Hypothalamus (tissue), 51 donors: Measurements from ENCODE around the gene CDC42SE1.

Source experiments
- DNase-seq, 51 donors: peaks; one replicate each; lab custom pipeline; 2025; lab: John Stamatoyannopoulos, UW

CDC42SE1 gene

DNA sequence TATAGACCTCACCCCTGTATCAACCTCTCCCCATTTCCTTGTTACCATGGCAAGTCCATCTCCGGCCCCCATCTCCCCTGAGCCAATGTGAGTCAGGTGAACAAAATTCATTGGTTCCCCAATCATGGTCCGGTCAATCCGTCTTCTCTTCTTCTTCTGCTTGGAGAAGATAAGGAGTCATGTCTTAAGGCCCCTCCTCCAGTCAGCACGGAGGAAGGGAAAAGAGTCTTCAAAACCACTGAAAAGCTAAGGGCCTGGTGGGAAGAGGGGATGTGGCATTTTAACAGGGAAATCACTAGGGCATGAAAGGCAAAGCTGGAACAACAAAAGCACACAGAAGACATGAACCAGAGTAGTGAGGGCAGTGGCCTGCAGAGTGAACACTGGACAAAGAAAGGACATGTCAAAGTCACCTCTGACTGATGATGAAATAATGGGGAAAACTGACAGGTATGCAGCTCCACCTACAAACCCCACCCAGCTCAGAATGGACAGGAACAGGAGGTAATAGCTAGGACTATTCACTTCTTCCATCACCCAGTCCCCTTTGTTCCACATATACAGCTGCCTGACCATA, 4.4 kb downstream of the CDC42SE1 start:
- no peak for DNase-seq

DNA sequence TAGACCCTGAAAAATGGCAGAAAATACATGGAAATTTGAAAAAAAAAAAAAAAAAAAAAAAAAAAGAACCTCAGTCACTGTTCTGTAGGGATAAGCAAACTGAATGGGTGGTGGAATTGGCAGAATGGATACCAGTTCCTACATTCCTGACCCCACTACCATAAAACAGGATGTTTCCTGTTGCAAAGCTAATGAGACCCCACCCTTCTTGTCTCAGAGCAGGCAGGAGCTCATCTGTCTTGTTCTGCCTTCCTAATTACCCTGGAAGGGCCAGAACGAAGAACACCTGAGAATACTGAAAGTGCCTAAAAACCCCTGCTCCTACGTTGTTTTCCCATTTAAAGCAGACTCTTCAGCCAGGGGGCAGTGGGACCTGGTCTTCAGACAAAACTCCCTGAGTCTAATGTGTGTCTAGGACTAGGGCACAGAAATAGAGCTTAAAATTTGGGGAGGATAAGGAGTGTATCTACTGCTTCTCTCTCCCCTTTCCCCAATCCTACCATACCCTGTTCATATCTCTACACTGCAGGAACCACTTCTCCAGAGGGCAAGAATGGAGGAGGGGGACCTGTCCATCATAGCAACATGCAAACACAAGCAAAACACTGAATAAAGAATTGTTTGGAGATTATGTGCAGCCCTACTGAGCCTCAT, 7.9 kb downstream of the CDC42SE1 start:
- DNase-seq: no peak

DNA sequence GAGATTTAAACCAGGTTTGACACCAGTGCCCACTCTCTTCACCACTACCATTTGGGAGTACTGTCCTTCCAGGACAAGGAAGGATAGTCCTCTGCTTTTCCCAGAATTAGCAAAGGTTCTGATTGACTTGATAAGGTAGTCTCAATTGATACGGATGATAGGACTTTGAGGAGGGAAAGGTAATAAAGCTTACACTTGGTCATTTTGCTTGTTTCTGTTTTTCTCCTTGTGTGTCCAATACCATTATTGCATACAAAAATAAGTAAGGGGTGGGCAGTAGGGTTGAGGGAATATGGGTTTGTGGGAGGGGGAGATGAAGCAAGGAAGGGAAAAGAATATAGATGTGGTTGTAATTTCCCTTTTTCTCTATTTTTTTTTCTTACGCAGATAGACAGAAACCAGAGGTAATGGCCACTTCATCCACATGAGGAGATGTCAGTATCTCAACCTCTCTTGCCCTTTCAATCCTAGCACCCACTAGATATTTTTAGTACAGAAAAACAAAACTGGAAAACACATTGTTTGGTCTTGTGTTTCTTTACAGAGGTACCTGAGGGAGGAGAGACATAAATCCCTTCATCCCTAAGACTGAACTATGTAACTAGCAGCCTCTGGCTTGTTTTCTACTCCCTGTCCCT, 9.3 kb downstream of the CDC42SE1 start:
- no peak for DNase-seq

DNA sequence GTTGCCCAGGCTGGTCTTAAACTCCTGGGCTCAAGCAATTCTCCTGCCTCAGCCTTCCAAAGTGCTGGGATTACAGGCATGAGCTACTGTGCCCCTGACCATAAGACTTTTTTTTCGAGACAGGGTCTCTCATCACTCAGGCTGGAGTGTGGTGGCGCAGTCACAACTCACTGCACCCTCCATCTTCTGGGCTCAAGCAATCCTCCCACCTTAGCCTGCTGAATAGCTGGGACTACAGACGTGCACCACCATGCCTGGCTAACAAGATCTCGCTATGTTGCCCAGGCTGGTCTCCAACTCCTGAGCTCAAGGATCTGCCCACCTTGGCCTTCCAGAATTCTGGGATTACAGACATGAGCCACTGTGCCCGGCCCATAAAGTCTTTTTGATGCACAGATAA, 10.0 kb downstream of the CDC42SE1 start:
- no peak for DNase-seq

DNA sequence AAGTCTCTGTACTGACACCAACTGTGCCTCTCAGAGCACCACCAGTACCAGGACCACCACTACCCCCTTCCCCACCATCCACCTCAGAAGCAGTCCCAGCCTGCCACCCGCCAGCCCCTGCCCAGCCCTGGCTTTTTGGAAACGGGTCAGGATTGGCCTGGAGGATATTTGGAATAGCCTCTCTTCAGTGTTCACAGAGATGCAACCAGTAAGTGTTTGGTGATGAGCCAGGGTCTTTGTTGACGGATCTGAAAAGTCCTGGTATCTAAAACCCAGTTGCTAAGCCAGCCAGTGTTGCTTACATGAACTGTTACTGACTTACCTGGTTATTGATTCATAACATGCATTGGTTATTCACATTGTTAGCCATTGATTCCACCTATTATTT, 10.8 kb downstream of the CDC42SE1 start:
- DNase-seq: no peak

DNA sequence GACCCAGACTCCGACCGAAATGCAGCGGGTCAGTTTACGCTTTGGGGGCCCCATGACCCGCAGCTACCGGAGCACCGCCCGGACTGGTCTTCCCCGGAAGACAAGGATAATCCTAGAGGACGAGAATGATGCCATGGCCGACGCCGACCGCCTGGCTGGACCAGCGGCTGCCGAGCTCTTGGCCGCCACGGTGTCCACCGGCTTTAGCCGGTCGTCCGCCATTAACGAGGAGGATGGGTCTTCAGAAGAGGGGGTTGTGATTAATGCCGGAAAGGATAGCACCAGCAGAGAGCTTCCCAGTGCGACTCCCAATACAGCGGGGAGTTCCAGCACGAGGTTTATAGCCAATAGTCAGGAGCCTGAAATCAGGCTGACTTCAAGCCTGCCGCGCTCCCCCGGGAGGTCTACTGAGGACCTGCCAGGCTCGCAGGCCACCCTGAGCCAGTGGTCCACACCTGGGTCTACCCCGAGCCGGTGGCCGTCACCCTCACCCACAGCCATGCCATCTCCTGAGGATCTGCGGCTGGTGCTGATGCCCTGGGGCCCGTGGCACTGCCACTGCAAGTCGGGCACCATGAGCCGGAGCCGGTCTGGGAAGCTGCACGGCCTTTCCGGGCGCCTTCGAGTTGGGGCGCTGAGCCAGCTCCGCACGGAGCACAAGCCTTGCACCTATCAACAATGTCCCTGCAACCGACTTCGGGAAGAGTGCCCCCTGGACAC, 11.3 kb downstream of the CDC42SE1 start:
- peak in 50 of 51 donors; percentile 23 to 81 (median 59) for DNase-seq

DNA sequence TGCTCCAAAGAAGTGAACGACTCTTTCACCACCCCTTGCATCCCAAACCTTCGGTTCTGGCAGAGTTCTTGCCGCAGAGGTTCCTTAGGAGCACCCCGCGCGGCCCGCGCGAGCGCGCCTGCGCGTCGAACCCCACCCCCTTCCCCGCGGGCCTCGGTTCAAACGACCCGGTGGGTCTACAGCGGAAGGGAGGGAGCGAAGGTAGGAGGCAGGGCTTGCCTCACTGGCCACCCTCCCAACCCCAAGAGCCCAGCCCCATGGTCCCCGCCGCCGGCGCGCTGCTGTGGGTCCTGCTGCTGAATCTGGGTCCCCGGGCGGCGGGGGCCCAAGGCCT, 11.9 kb downstream of the CDC42SE1 start, which contains the start of gene C1orf56:
Gene C1orf56, plus strand, starts transcription at position 161 of the 334 bp plus-strand sequence. Its CDS starts 97 bp downstream, at position 258.
- peak in 50 of 51 donors; percentile 13 to 84 (median 66) for DNase-seq

DNA sequence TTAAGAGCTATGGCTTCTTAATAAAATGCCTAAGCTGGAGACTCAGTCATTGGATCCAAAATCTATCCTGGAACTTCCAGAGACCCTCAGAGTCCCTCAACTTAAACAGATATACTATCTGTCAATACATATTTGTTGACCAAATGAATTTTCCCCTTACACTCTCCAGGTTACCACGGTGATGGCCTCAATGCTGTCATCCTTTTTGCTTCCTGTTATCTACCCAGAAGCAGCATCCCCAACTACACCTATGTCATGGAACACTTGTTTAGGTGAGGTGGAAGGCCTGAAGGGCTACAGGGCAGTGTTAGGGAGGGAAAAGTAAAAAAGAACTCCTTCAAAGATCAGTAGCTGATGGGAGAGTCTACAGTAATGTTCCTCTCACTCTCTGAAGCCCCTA, 16.3 kb downstream of the CDC42SE1 start:
- DNase-seq: no peak

DNA sequence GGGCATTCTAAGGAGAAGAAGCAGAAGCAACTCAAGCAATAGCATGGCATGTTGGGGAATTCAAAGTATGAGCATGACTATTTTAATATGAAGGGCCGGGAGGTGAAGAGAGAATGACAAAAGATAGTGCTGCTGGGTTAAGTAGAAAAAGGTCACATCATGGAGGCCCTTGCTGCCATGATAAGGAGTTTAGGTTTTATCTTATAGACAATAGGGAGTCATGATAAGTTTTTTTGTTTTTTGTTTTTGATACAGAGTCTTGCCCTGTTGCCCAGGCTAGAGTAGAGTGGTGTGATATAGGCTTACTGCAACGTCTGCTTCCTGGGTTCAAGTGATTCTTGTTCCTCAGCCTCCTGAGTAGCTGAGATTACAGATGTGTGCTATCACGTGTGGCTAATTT, 19.9 kb downstream of the CDC42SE1 start:
- no peak for DNase-seq

DNA sequence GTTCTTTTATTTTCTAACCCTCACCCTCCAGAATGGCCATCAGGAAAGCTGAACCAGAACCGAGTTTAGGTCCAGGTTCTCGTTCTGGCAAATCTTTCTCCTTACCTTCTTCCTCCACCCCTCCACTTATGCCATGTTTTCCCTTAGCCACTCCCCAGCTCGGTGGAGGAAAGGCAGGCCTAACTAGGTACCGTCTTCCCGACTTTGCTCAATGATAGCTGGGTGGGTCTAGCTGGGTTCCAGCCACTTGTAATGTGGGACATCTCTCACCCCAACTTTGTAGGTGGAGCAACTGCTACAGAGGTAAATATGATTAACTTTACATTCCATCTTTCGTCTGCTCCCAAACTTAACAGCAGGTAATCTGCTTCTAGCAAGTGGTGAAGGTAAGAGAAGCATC, 22.4 kb downstream of the CDC42SE1 start:
- DNase-seq: no peak

DNA sequence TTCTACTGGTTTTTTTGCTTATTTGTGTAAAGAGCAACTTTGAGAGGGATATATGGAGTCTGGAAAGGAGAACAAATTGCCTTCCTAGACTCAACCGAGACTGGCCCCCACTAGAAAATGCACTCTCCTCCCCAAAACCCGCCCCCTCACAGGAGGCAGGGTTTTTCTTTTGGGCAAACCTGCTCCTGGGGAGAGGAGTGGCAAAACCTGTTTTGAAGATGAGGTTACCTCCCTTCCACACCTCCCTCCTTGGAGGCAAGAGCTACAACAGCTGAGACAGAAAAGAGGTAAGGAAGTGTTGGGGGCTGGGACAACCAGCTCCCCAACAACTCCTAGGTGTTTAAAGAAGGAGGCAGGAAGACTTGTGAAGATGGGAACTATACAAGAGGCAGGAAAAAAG, 23.1 kb downstream of the CDC42SE1 start, which contains the start of gene BNIPL:
Gene BNIPL, plus strand, starts transcription at position 231 of the 400 bp plus-strand sequence. Its CDS starts 140 bp downstream, at position 371.
- DNase-seq: no peak

DNA sequence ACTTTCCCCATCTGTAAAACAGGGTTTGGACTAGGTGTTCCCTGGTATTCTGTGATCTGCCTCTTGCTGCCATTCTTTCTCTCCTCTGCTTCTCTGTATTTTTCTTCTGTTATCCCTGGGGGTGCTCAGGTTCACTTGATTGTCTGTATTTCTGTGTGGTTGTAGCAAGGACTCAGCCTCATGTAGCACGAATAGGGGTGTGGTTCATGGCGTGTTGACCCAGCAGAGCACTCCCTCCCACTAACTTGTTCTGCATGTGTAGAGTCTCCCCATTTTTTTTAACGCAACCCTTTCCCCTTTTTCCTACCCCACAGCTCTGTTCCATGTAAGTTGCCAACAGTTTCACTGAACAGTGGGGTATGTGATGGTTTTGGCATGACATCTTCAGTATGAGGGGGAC, 24.3 kb downstream of the CDC42SE1 start:
- no peak for DNase-seq

DNA sequence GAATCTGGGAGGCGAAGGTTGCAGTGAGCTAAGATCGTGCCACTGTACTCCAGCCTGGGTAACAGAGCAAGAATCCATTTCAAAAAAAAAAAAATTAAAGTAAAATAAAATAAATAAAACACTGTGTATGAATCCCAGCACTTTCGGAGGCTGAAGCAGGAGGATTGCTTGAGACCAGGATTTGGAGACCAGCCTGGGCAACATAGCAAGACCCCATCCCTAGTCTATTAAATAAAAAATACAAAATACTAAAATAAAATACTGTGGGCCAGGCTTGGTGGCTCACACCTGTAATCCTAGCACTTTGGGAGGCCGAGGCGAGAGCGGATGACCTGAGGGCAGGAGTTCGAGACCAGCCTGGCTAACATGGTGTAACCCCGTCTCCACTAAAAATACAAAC, 27.3 kb downstream of the CDC42SE1 start:
- no peak for DNase-seq

DNA sequence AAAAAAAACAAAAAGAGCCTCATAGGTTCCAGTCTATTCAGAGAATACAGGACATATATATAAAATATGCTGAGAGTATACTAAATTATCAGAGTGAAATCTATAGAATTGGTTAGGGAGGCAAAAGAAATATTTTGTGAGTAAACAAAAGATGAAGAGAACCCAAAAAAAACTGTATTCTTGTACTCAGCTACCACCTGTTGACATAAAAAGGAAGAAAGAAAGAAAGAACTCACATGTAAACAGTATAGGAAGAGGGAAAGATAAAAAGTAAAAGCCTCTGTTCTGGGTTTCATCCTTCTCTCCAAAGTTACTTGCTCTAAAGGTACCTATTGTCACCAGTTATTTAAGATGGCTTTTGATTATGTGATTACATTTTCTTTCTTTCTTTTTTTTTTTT, 33.0 kb downstream of the CDC42SE1 start:
- DNase-seq: no peak

DNA sequence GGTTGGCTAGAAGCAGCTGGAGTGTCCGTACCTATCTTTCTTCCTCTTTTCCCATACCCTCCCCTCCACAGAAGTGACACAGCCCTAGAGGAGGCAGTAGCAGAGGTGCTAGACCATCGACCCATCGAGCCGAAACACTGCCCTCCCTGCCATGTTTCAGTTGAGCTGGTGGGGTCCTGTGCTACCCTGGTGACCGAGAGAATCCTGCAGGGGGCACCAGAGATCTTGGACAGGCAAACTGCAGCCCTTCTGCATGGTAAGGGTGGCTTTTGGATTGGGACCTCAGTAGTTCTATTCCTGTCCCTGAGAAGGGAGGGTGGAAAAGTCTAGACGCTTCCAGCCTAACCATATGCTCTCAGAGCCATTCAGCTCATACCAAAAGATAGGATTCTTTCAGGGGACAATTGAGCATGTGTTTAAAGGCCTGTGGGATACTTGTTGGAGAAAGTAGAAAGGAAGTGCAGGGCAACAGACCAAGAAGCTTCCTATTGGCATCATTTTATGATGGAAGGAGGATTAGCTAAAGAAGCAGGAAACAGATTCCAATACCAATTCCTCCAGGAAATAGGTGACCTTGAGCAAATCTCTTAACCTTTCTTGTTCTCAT, 34.8 kb downstream of the CDC42SE1 start:
- DNase-seq: peak in 48 of 51 donors; percentile 6 to 83 (median 55)

DNA sequence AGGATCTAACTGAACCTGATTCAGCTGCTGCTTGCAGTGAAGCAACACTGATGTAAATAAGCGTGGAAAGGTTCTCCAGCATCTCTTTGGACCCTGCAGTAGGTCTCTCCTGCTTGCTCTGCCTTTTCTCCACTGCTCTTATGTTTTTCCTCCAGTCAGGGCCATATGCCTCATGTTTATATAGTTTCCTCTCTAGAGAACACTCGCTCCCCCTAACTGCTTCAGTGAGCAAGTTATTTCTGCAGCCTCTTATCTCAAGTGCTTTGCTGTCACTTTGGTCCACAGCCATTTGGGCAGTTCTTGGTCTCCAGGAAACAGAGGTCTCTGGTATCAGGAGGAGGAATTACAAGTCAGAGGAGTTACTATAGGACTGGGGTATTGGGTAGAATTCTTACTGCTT, 45.9 kb downstream of the CDC42SE1 start:
- DNase-seq: no peak

DNA sequence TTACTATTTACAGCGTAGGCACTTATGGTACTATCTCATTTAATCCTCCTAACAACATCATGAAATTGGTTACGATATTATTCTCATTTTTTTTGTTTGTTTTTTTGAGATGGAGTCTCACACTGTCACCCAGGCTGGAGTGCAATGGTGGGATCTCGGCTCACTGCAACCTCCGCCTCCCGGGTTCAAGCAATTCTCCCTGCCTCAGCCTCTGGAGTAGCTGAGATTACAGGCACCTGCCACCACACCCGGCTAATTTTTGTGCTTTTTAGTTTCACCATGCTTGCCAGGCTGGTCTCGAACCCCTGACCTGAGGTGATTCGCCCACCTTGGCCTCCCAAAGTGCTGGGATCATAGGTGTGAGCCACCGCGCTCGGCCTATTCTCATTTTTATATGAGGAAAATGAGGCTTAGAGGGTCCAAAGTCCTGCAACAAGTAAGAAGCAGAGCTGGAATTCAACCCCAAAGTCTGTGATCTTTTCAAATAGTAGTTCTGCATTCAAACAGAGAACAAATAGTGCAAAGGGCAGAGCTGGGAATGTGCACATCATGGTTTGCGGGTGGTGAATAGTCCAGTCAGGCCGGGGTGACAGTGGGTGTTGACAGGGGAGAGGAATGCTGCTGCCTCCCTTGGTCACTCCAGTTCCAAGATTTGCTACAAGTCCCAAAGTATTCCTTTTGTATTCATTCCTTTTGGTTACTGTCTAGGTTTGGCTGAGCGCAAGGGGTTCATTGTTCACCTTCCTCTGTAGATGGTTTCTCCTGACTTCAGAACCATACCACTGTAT, 46.5 kb downstream of the CDC42SE1 start:
- DNase-seq: no peak

DNA sequence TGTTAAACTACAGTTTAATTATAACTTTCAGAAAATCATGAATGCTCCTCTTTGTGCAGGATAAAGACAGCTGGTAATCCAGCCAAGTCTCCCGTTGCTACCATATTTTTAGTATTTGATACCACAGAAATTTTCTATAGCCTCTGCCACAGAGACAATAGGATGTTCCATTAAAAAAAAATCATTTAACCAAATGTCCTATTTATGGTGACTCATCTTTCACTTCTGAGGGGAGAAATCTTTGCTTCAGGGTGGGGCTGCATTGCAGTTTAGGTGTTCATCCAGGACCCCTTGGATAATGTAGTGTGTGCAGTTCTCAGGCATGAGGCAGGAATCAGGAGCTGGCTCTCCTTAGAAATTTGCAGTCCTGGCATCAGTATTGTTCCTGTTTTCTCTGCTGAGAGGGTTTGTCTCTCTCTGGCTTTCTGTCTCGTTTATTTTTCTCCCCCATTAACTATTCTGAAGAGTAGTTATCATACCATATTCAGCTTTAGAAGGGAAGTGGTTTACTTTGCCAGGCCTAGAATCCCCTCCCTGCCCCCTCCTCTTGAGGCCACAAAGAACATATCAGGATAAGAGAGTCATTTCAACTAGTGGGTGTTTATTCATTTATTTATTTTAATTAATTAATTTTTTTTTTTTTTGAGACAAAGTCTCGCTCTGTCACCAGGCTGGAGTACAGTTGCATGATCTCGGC, 48.1 kb downstream of the CDC42SE1 start:
- no peak for DNase-seq

DNA sequence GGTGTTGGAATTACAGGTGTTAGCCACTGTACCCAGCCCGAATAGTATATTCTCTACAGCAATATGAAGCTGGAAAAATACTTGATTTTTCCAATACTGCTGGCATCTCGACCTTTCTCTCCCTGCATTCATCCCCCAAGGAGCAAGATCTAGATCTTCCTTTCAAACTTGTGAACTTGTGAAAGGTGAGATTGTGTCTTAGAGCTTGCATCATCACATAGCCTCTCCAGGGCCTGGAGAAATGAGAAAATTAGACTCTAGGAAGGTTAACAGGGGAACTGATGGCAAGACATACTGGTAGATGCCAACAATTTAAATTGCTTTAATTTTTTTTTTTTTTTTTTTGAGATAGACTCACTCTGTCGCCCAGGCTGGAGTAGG, 49.1 kb downstream of the CDC42SE1 start:
- no peak for DNase-seq
